ENCODE data around the gene HMCN2. TPM values are rescaled to one million over a fixed set of nuclear protein-coding genes. Genes with fewer than 3 reads are reported as not detected.

The HMCN2 gene
- total and polyA plus RNA-seq, 2 of the 4 experiments (the other 2 are of a cell fraction) = 0.02 TPM; not detected in 1

DNA sequence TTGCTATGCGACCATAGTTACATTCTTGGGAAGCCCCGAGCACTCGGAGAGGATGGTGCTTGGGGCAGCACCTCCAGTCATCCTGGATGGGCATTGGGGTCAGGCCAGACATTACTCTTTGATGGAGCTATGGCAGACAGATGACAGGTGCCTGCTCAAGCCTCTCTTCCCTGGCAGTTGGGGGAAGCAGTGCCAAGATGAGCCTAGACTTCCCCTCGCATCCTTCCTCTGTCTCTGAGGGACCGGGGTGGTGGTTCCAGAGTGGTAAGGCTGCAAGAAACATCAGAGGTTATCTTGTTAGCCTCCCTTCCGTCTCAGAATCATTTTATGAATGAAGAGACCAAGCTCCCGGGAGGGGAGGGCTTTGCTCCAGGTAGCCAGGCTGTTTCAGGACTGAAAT lies 2.8 kb upstream of the HMCN2 start:
- dilution Hi-C loops (cut with HindIII; ENCODE audit: low sequenced_read_pairs, unreplicated experiment) = no loop called here
- DNase-seq (no peak), ATAC-seq (ENCODE audit: low read depth) (no peak)
- no peak overlapping the region for H2AFZ ChIP-seq (replicated peaks; ENCODE audit: low read length, poor library complexity)
- H4K20me1 ChIP-seq (ENCODE audit: insufficient read depth, low read length) = no peaks in the 10 kb centered on the region
- H2BK120ac ChIP-seq (ENCODE audit: low read depth, low read length) = no peak overlapping the region
- peaks cover 4% of the 10 kb centered on the region; the same call in 1 of the 2 replicates for H3K4me1 ChIP-seq (ENCODE audit: control insufficient read depth, insufficient read depth, low read length)
- no peak overlapping the region for H3K9ac ChIP-seq (ENCODE audit: low read depth, low read length)
- no peak overlapping the region for H4K8ac ChIP-seq (ENCODE audit: low read depth in 2 of 2, low read length in 2 of 2)
- no peak overlapping the region for H3K27ac ChIP-seq (ENCODE audit: insufficient read depth, low read length)
- no peak overlapping the region for H2AK5ac ChIP-seq (ENCODE audit: low read depth, low read length)
- WGBS, 2 experiments (ENCODE audit: extremely low coverage in 2 of 2, insufficient read length in 1 of 2) = no CpG with 5 or more reads among the region's 7 CpGs
- H3K4me2 ChIP-seq (ENCODE audit: low read depth, low read length) = no peak overlapping the region
- TF ChIP-seq RAD21 (IDR thresholded peaks at IDR 0.05; ENCODE audit: low read length) (no peak), MAZ (IDR thresholded peaks at IDR 0.05; ENCODE audit: borderline replicate concordance, low read depth, low read length) (no peak), NFE2L2 (IDR thresholded peaks at IDR 0.05; ENCODE audit: low read depth, low read length) (no peak), MAFK (IDR thresholded peaks at IDR 0.05; ENCODE audit: low read depth, low read length) (no peak), FOS (IDR thresholded peaks at IDR 0.05; ENCODE audit: low read depth, low read length) (no peak)
- TF ChIP-seq, protein P1, sequence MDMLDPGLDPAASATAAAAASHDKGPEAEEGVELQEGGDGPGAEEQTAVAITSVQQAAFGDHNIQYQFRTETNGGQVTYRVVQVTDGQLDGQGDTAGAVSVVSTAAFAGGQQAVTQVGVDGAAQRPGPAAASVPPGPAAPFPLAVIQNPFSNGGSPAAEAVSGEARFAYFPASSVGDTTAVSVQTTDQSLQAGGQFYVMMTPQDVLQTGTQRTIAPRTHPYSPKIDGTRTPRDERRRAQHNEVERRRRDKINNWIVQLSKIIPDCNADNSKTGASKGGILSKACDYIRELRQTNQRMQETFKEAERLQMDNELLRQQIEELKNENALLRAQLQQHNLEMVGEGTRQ (IDR thresholded peaks at IDR 0.05; ENCODE audit: low read depth, low read length) = no peak
- no peak overlapping the region for H3K4ac ChIP-seq (ENCODE audit: low read depth, low read length)
- no peak overlapping the region for H2AK9ac ChIP-seq (replicated peaks; ENCODE audit: low read depth, low read length, poor library complexity)
- H3K56ac ChIP-seq (ENCODE audit: extremely low read depth, insufficient read depth, low read length) = no peak overlapping the region
- H2BK15ac ChIP-seq (ENCODE audit: low read depth, low read length) = no peak overlapping the region
- no peak overlapping the region for H3K4me3 ChIP-seq (ENCODE audit: insufficient read depth, low read depth, low read length)
- no peak overlapping the region for H2BK20ac ChIP-seq (ENCODE audit: low read depth, low read length)
- H3K79me1 ChIP-seq (ENCODE audit: low read depth in 1 of 2, low read length in 2 of 2) = no peaks in the 10 kb centered on the region
- H3K36me3 ChIP-seq (ENCODE audit: control insufficient read depth, insufficient read depth, low read length) = no peaks in the 10 kb centered on the region
- in situ Hi-C loops (cut with MboI; ENCODE audit: low sequenced_read_pairs) = no loop called here
- no TSS peak for BruUV-seq (replicated peaks)
- H4K5ac ChIP-seq (ENCODE audit: low read depth, low read length) = no peak overlapping the region
- H3K9me3 ChIP-seq (ENCODE audit: control insufficient read depth, insufficient read depth, low read length) = peaks cover 13% of the 10 kb centered on the region
- POLR2A ChIA-PET (ENCODE audit: unreplicated experiment) = no interaction called here
- H3K23ac ChIP-seq (ENCODE audit: low read depth, low read length) = no peak overlapping the region
- H4K91ac ChIP-seq (ENCODE audit: insufficient read depth, low read depth, low read length) = no peak overlapping the region
- H3K18ac ChIP-seq (ENCODE audit: low read depth, low read length) = no peak overlapping the region
- H3K14ac ChIP-seq (replicated peaks; ENCODE audit: low read depth, low read length) = no peak overlapping the region
- intact Hi-C loops (cut with micrococcal nuclease) = no loop called here
- CTCF ChIA-PET = no interaction called here
- H3K27me3 ChIP-seq (ENCODE audit: control insufficient read depth, insufficient read depth, low read length) = peaks cover 75% of the 10 kb centered on the region
- H2BK5ac ChIP-seq (ENCODE audit: low read depth, low read length, poor library complexity, severe bottlenecking) = no peak overlapping the region
- no peaks in the 10 kb centered on the region for H3K9me1 ChIP-seq (ENCODE audit: insufficient read depth, low read length)
